A549 (cell line): ENCODE results near the gene MRPL9. TPM values are rescaled to one million over a fixed set of nuclear protein-coding genes. Genes with fewer than 3 reads are reported as not detected.

Experiments
- ATAC-seq, 2 experiments: fragments of 200-7000 bp in 1 of 2; fragments of >200 bp in 1 of 2; cut with Nextera tagmentation in 1 of 2; cut with Tn5 transposase in 1 of 2; 3 replicates each; pipeline versions ENCODE4 v1.8.0 to v1.9.1; 2018 to 2020; ENCODE audit warnings: mild to moderate bottlenecking in 1 of 2, moderate library complexity in 1 of 2
- CTCF ChIA-PET: fragments of 300-600 bp; sonication (Branson Sonifier 250); formaldehyde crosslinking; extraction: SDS; loops from one replicate; lab custom pipeline; 2021; ENCODE audit warnings: antibody characterized with exemption, inconsistent platforms; lab: Yijun Ruan, JAX
- POLR2A ChIA-PET: fragments of 350-600 bp; formaldehyde crosslinking; extraction: SDS; loops from one replicate; lab custom pipeline; 2021; ENCODE audit warnings: antibody characterized with exemption, inconsistent platforms; lab: Yijun Ruan, JAX
- DNase-seq, 2 experiments: peaks; one replicate each; pipeline versions ENCODE4 v3.0.0 to v3.0.0-alpha.2; 2011 to 2016; ENCODE audit warnings: low read depth in 1 of 2, low spot score in 1 of 2
- FAIRE-seq: peaks from 2 replicates; lab custom pipeline; 2011; peaks lifted over from hg19 to GRCh38; lab: Jason Lieb, UNC
- H3K27ac ChIP-seq, 2 experiments: fragments of >200 bp; sonication (Bioruptor Twin); formaldehyde crosslinking; 3 replicates each; pipeline ENCODE4 v1.5.1; 2016 to 2017
- H3K4me1 ChIP-seq: fragments of >200 bp; sonication (Bioruptor Twin); formaldehyde crosslinking; 3 replicates; pipeline ENCODE4 v1.6.1; 2016
- H3K4me2 ChIP-seq: fragments of >200 bp; sonication (Bioruptor Twin); formaldehyde crosslinking; 3 replicates; pipeline ENCODE4 v1.6.1; 2016
- H3K4me3 ChIP-seq: fragments of >200 bp; sonication (Bioruptor Twin); formaldehyde crosslinking; 3 replicates; pipeline ENCODE4 v1.5.1; 2016
- H3K9me3 ChIP-seq: fragments of >200 bp; sonication (Bioruptor Twin); formaldehyde crosslinking; 3 replicates; pipeline ENCODE4 v1.6.1; 2016
- CEBPB ChIP-seq, 2 experiments: fragments of >200 bp in 1 of 2; sonication (Bioruptor Twin) in 1 of 2; formaldehyde crosslinking in 1 of 2; IDR thresholded peaks; 2 replicates each; pipeline ENCODE4 v1.6.1; 2012 to 2016
- EHMT2 ChIP-seq: fragments of 200-600 bp; sonication (generic); IDR thresholded peaks from 2 replicates; pipeline ENCODE4 v1.6.1; 2016; ENCODE audit warnings: antibody characterized with exemption, low read depth, mild to moderate bottlenecking, moderate library complexity
- ELK1 ChIP-seq: fragments of 150-350 bp; IDR thresholded peaks from 2 replicates; pipeline ENCODE4 v1.6.1; 2014; ENCODE audit warnings: low read depth, mild to moderate bottlenecking, low read length
- FOSB ChIP-seq: fragments of 250-450 bp; sonication (Bioruptor Pico); IDR thresholded peaks from 2 replicates; pipeline ENCODE4 v1.5.0; 2020; ENCODE audit warnings: mild to moderate bottlenecking, moderate library complexity
- GATA3 ChIP-seq: IDR thresholded peaks from 2 replicates; pipeline ENCODE4 v1.6.1; 2012; ENCODE audit warnings: borderline replicate concordance
- HEYL ChIP-seq: fragments of 250-450 bp; sonication (Bioruptor Pico); IDR thresholded peaks from 2 replicates; pipeline ENCODE4 v1.8.0; 2021; ENCODE audit warnings: mild to moderate bottlenecking, moderate library complexity
- HMGXB4 ChIP-seq: fragments of 250-450 bp; sonication (Bioruptor Pico); IDR thresholded peaks from 2 replicates; pipeline ENCODE4 v1.5.0; 2021; ENCODE audit warnings: mild to moderate bottlenecking, moderate library complexity, borderline replicate concordance
- HOXA7 ChIP-seq: fragments of 250-450 bp; sonication (Bioruptor Pico); IDR thresholded peaks from 2 replicates; pipeline ENCODE4 v1.5.0; 2020; ENCODE audit warnings: mild to moderate bottlenecking, moderate library complexity
- JUN ChIP-seq, 2 experiments: fragments of >200 bp; sonication (Bioruptor Twin); formaldehyde crosslinking; IDR thresholded peaks; 2 replicates in 1 of 2; 3 replicates in 1 of 2; pipeline ENCODE4 v1.6.1; 2016 to 2017
- JUNB ChIP-seq: fragments of >200 bp; sonication (Bioruptor Twin); formaldehyde crosslinking; IDR thresholded peaks from 2 replicates; pipeline ENCODE4 v1.6.1; 2016
- MAFK ChIP-seq: fragments of 450-650 bp; IDR thresholded peaks from 2 replicates; pipeline ENCODE4 v1.6.1; 2014; ENCODE audit not compliant: partially characterized antibody
- MAZ ChIP-seq: fragments of 150-350 bp; IDR thresholded peaks from 2 replicates; pipeline ENCODE4 v1.6.1; 2014; ENCODE audit warnings: antibody characterized with exemption, low read depth, low read length, borderline replicate concordance
- MYC ChIP-seq: IDR thresholded peaks from 2 replicates; pipeline ENCODE4 v1.6.1; 2012; ENCODE audit warnings: mild to moderate bottlenecking, inconsistent platforms, low read length, improper control_type of control experiment, borderline replicate concordance
- NFE2L2 ChIP-seq: fragments of 150-350 bp; conservative IDR thresholded peaks from 2 replicates; pipeline ENCODE4 v1.6.1; 2014; ENCODE audit warnings: low read length
- PHF8 ChIP-seq: fragments of 200-600 bp; sonication (generic); IDR thresholded peaks from 2 replicates; pipeline ENCODE4 v1.6.1; 2016; ENCODE audit warnings: low read depth, mild to moderate bottlenecking, antibody characterized with exemption, moderate library complexity, borderline replicate concordance
- POLR2A ChIP-seq: IDR thresholded peaks from 2 replicates; pipeline ENCODE4 v1.6.1; 2012; ENCODE audit warnings: mild to moderate bottlenecking, low read length
- RFX5 ChIP-seq: fragments of 450-650 bp; IDR thresholded peaks from 2 replicates; pipeline ENCODE4 v1.7.1; 2014; ENCODE audit warnings: antibody characterized with exemption, mild to moderate bottlenecking, moderate library complexity
- RNF2 ChIP-seq: fragments of 200-600 bp; sonication (generic); IDR thresholded peaks from 2 replicates; pipeline ENCODE4 v1.6.1; 2016; ENCODE audit warnings: low read depth, mild to moderate bottlenecking, antibody characterized with exemption, moderate library complexity, borderline replicate concordance
- SMC3 ChIP-seq: fragments of >200 bp; sonication (Bioruptor Twin); formaldehyde crosslinking; IDR thresholded peaks from 3 replicates; pipeline ENCODE4 v1.6.1; 2018; ENCODE audit warnings: inconsistent platforms
- SREBF2 ChIP-seq: fragments of 450-650 bp; IDR thresholded peaks from 2 replicates; pipeline ENCODE4 v1.6.1; 2014; ENCODE audit warnings: mild to moderate bottlenecking, moderate library complexity
- ZC3H11A ChIP-seq: fragments of 450-650 bp; IDR thresholded peaks from 2 replicates; pipeline ENCODE4 v1.6.1; 2014; ENCODE audit warnings: antibody characterized with exemption, mild to moderate bottlenecking
- ZFP36 ChIP-seq: fragments of 450-650 bp; IDR thresholded peaks from 2 replicates; pipeline ENCODE4 v1.6.1; 2014; ENCODE audit warnings: borderline replicate concordance; ENCODE audit not compliant: partially characterized antibody
- ZNF302 ChIP-seq: fragments of 250-450 bp; sonication (Bioruptor Pico); IDR thresholded peaks from 2 replicates; pipeline ENCODE4 v1.9.0; 2021; ENCODE audit warnings: inconsistent platforms, mild to moderate bottlenecking, moderate library complexity
- ZSCAN20 ChIP-seq: fragments of 250-450 bp; sonication (Bioruptor Pico); IDR thresholded peaks from 2 replicates; pipeline ENCODE4 v1.8.0; 2022; ENCODE audit warnings: mild to moderate bottlenecking, moderate library complexity
- WGBS: methylation state at CpG from one replicate; pipeline ENCODE4 v1.1.6; 2017; ENCODE audit errors: missing lambda C conversion rate; 5-methylcytosine and 5-hydroxymethylcytosine counted together
- polyA plus RNA-seq, 4 experiments: library from polyadenylated mRNA; depleted of rRNA in 3 of 4; stranded (reverse); fragments of >200 nt; fragmentation: RNase III in 1 of 4; extraction: RNeasy Plus Mini Kit Qiagen cat#74134 plus additional on column Dnase treatment in 1 of 4; gene quantifications; 2 replicates in 3 of 4; 3 replicates in 1 of 4; pipeline ENCODE4 v1.2.3, GENCODE V29; 2011 to 2017
- TF ChIP-seq, protein P1 (sequence below): fragments of 450-650 bp; IDR thresholded peaks from 2 replicates; pipeline ENCODE4 v1.6.1; 2014; ENCODE audit warnings: antibody characterized with exemption

Gene MRPL9
- polyA plus RNA-seq, 2 of the 4 experiments (the other 2 are of a cell fraction), result 88.6 to 120 TPM

GRCh38 chr1:151801310-151801820 lies 38.1 kb upstream of the MRPL9 start:
- 81% methylated on average over 12 of the region's 12 CpGs for WGBS
- TF ChIP-seq PHF8 (no peak), NFE2L2 (no peak), ZC3H11A (no peak), HEYL (CRISPR knock-in tag) (no peak), JUNB (no peak), MAZ (no peak), EHMT2 (no peak), HOXA7 (CRISPR knock-in tag) (no peak), FOSB (CRISPR knock-in tag) (no peak), ZNF302 (CRISPR knock-in tag) (no peak)
- TF ChIP-seq, protein P1, sequence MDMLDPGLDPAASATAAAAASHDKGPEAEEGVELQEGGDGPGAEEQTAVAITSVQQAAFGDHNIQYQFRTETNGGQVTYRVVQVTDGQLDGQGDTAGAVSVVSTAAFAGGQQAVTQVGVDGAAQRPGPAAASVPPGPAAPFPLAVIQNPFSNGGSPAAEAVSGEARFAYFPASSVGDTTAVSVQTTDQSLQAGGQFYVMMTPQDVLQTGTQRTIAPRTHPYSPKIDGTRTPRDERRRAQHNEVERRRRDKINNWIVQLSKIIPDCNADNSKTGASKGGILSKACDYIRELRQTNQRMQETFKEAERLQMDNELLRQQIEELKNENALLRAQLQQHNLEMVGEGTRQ, result no peak
- ChIA-PET POLR2A (interaction anchor here (1.2 kb wide), 1 partner anchor 11 kb away, joined by 3 read pairs; the partner anchor contains the start of gene TDRKH), CTCF (interaction anchor here (1.5 to 1.9 kb wide), 2 partner anchors 10 to 35 kb away, joined by 5 to 8 read pairs; partner anchors contain the start of gene TDRKH)
- ATAC-seq (no peak), FAIRE-seq (no peak), DNase-seq (no peak)
- no peak overlapping the region for H3K27ac ChIP-seq
- no peak overlapping the region for H3K4me3 ChIP-seq
- no peaks in the 10 kb centered on the region for H3K9me3 ChIP-seq
- H3K4me1 ChIP-seq, result no peaks in the 10 kb centered on the region
- no peak overlapping the region for H3K4me2 ChIP-seq

DNA sequence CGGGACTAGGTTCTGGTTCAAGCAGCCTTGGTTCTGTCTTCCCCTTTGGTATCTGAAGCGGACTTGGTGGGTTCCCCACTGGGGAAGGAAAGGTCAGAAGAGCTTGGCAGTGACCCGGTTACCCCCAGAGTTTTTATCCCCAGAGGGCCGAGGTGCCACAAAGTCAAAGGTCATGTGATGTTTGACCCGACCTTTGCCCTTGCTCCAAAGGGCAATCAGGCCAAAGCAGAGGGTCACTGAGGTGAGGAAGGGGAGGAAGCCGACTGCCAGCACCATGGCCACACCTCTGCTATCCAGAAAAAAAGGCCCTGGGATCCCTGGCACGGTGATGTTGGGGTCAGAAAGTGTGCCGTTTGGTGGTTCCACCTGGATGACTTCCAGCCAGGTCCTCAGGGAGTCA lies 37.5 kb upstream of the MRPL9 start:
- WGBS, result 33% methylated on average over 8 of the region's 8 CpGs
- TF ChIP-seq MYC, result no peak
- TF ChIP-seq RNF2, result no peak
- TF ChIP-seq HMGXB4, result no peak
- no peak for TF ChIP-seq MAFK
- no peak for TF ChIP-seq RFX5
- TF ChIP-seq CEBPB (IDR thresholded peaks at IDR 0.05), result no peak
- no peak for TF ChIP-seq EHMT2
- no peak for TF ChIP-seq SMC3
- no peak for TF ChIP-seq SREBF2
- TF ChIP-seq JUN (IDR thresholded peaks at IDR 0.05), result no peak
- TF ChIP-seq ZFP36, result no peak
- TF ChIP-seq ZC3H11A, result no peak
- no peak for TF ChIP-seq POLR2A
- TF ChIP-seq ELK1, result no peak
- TF ChIP-seq ZSCAN20 (CRISPR knock-in tag), result no peak
- no peak for TF ChIP-seq GATA3
- no peak for FAIRE-seq
- H3K9me3 ChIP-seq, result no peaks in the 10 kb centered on the region
- no peak overlapping the region for H3K27ac ChIP-seq
- H3K4me3 ChIP-seq, result no peak overlapping the region
- ATAC-seq, result no peak
- no peak for DNase-seq
- ChIA-PET POLR2A (no interaction called here), CTCF (no interaction called here)
- H3K4me1 ChIP-seq, result no peaks in the 10 kb centered on the region
- H3K4me2 ChIP-seq, result no peak overlapping the region
